GM23248 (cell line): ENCODE results near the gene PKD1L1. TPM values are rescaled to one million over a fixed set of nuclear protein-coding genes. Genes with fewer than 3 reads are reported as not detected.

Experiments used
- DNase-seq: peaks from one replicate; pipeline ENCODE4 v3.0.0-alpha.2; 2015
- H2AFZ ChIP-seq: fragments of 200-600 bp; sonication (generic); 2 replicates; pipeline ENCODE4 v1.6.1; 2016; ENCODE audit warnings: antibody characterized with exemption
- H3F3A ChIP-seq: fragments of 200-600 bp; sonication (generic); 2 replicates; pipeline ENCODE4 v1.6.1; 2016; ENCODE audit warnings: mild to moderate bottlenecking, antibody characterized with exemption, mixed run types; ENCODE audit not compliant: insufficient read depth
- H3K27ac ChIP-seq: fragments of 200-600 bp; sonication (generic); 2 replicates; pipeline ENCODE4 v1.5.1; 2016; ENCODE audit warnings: mild to moderate bottlenecking
- H3K27me3 ChIP-seq: fragments of 200-600 bp; sonication (generic); replicated peaks from 2 replicates; pipeline ENCODE4 v1.6.1; 2016; ENCODE audit warnings: mild to moderate bottlenecking; ENCODE audit not compliant: insufficient read depth
- H3K36me3 ChIP-seq: fragments of 200-600 bp; sonication (generic); 2 replicates; pipeline ENCODE4 v1.6.1; 2016; ENCODE audit warnings: low read depth, mild to moderate bottlenecking
- H3K4me1 ChIP-seq: fragments of 200-600 bp; sonication (generic); 2 replicates; pipeline ENCODE4 v1.6.1; 2016; ENCODE audit warnings: mild to moderate bottlenecking; ENCODE audit not compliant: insufficient read depth
- H3K4me2 ChIP-seq: fragments of 200-600 bp; sonication (generic); one replicate; pipeline ENCODE4 v1.6.1; 2016; ENCODE audit warnings: mild to moderate bottlenecking; ENCODE audit not compliant: unreplicated experiment
- H3K4me3 ChIP-seq: fragments of 200-600 bp; sonication (generic); 2 replicates; pipeline ENCODE4 v1.5.1; 2016; ENCODE audit warnings: mild to moderate bottlenecking
- H3K79me2 ChIP-seq: fragments of 200-600 bp; sonication (generic); 2 replicates; pipeline ENCODE4 v1.6.1; 2016; ENCODE audit warnings: mild to moderate bottlenecking; ENCODE audit not compliant: insufficient read depth
- H3K9ac ChIP-seq: fragments of 200-600 bp; sonication (generic); 2 replicates; pipeline ENCODE4 v1.6.1; 2016; ENCODE audit warnings: mild to moderate bottlenecking
- H3K9me2 ChIP-seq: fragments of 200-600 bp; sonication (generic); 2 replicates; pipeline ENCODE4 v1.6.1; 2016; ENCODE audit warnings: mixed run types, mild to moderate bottlenecking, moderate library complexity; ENCODE audit not compliant: insufficient read depth
- H3K9me3 ChIP-seq: fragments of 200-600 bp; sonication (generic); one replicate; pipeline ENCODE4 v1.6.1; 2017; ENCODE audit warnings: low read depth
- H4K20me1 ChIP-seq: fragments of 200-600 bp; sonication (generic); 2 replicates; pipeline ENCODE4 v1.6.0; 2016; ENCODE audit not compliant: insufficient read depth
- EZH2 ChIP-seq: fragments of 200-600 bp; sonication (generic); IDR thresholded peaks from 2 replicates; pipeline ENCODE4 v1.6.1; 2018; ENCODE audit warnings: antibody characterized with exemption, mild to moderate bottlenecking; ENCODE audit not compliant: insufficient read depth, poor library complexity, severe bottlenecking
- EZH2phosphoT487 ChIP-seq: fragments of 200-600 bp; sonication (generic); IDR thresholded peaks from 2 replicates; pipeline ENCODE4 v1.6.1; 2018; ENCODE audit warnings: antibody characterized with exemption, moderate library complexity, mild to moderate bottlenecking, low read depth; ENCODE audit not compliant: insufficient read depth
- WGBS, 2 experiments: methylation state at CpG; one replicate each; pipeline ENCODE4 v1.1.6; 2015 to 2017; ENCODE audit warnings: low lambda C conversion rate in 2 of 2, low coverage in 1 of 2; ENCODE audit errors: missing lambda C conversion rate in 2 of 2; 5-methylcytosine and 5-hydroxymethylcytosine counted together
- in situ Hi-C: fragments of 300-500 bp; cut with MboI; formaldehyde crosslinking; loops from 2 replicates; pipeline ENCODE4 v1.15.0; 2020
- polyA plus RNA-seq: library from polyadenylated mRNA; unstranded; fragments of >200 nt; fragmentation: Nextera tagmentation; extraction: Ambion mirVana; gene quantifications from 2 replicates; pipeline ENCODE4 v1.2.1, GENCODE V29; 2016
- total RNA-seq: library from RNA; depleted of rRNA; stranded (reverse); fragments of >200 nt; shearing (Covaris generic); gene quantifications from 2 replicates; pipeline ENCODE4 v1.2.3, GENCODE V29; 2014

The PKD1L1 gene
- total and polyA plus RNA-seq, 2 experiments from 2014 or later: 0.06 to 0.11 TPM

GRCh38 chr7:47766126-47766525, 182.1 kb downstream of the PKD1L1 start:
- peaks cover 21% of the 10 kb centered on the region for H3K4me1 ChIP-seq
- DNase-seq: no peak
- WGBS, 2 experiments: 96 to 97% methylated on average over 7 of the region's 7 CpGs
- H2AFZ ChIP-seq: no peak overlapping the region
- no peaks in the 10 kb centered on the region for H3K9me3 ChIP-seq
- H4K20me1 ChIP-seq: no peaks in the 10 kb centered on the region
- no peaks in the 10 kb centered on the region for H3K36me3 ChIP-seq
- no peaks in the 10 kb centered on the region for H3K27me3 ChIP-seq
- peaks cover 24% of the 10 kb centered on the region for H3F3A ChIP-seq
- no peak overlapping the region for H3K4me3 ChIP-seq
- H3K79me2 ChIP-seq: no peaks in the 10 kb centered on the region
- in situ Hi-C loops: no loop called here
- no peaks in the 10 kb centered on the region for H3K9me2 ChIP-seq
- no peak overlapping the region for H3K9ac ChIP-seq
- TF ChIP-seq EZH2: no peak
- TF ChIP-seq EZH2phosphoT487: no peak
- H3K27ac ChIP-seq: no peak overlapping the region
- no peak overlapping the region for H3K4me2 ChIP-seq

GRCh38 chr7:47765373-47765979, 182.8 kb downstream of the PKD1L1 start:
- Histone ChIP-seq H3K4me2 (no peak overlapping the region), H3K27me3 (no peaks in the 10 kb centered on the region), H3K9ac (no peak overlapping the region), H3K4me3 (no peak overlapping the region), H2AFZ (no peak overlapping the region), H3K4me1 (peaks cover 19% of the 10 kb centered on the region), H3K9me3 (no peaks in the 10 kb centered on the region), H3K36me3 (no peaks in the 10 kb centered on the region), H3K79me2 (no peaks in the 10 kb centered on the region), H4K20me1 (no peaks in the 10 kb centered on the region), H3K9me2 (no peaks in the 10 kb centered on the region), H3K27ac (no peak overlapping the region), H3F3A (peaks cover 21% of the 10 kb centered on the region)
- 98% methylated on average over 2 of the region's 2 CpGs for WGBS, 2 experiments
- no peak for DNase-seq
- in situ Hi-C loops: no loop called here
- TF ChIP-seq EZH2phosphoT487 (no peak), EZH2 (no peak)

GRCh38 chr7:47764746-47765145, 183.5 kb downstream of the PKD1L1 start:
- Histone ChIP-seq H3K27ac (no peak overlapping the region), H3K9ac (no peak overlapping the region), H3K79me2 (no peaks in the 10 kb centered on the region), H3K27me3 (no peaks in the 10 kb centered on the region), H3F3A (peaks cover 21% of the 10 kb centered on the region), H3K36me3 (no peaks in the 10 kb centered on the region), H3K9me2 (no peaks in the 10 kb centered on the region), H3K4me3 (no peak overlapping the region), H3K4me1 (peaks cover 19% of the 10 kb centered on the region), H4K20me1 (no peaks in the 10 kb centered on the region), H3K9me3 (no peaks in the 10 kb centered on the region), H3K4me2 (no peak overlapping the region), H2AFZ (no peak overlapping the region)
- TF ChIP-seq EZH2: no peak
- TF ChIP-seq EZH2phosphoT487: no peak
- no peak for DNase-seq
- WGBS, 2 experiments: 83 to 87% methylated on average over 5 of the region's 5 CpGs
- in situ Hi-C loops: no loop called here

- in situ Hi-C loops: no loop called here
- H3K9ac ChIP-seq: peak overlapping the region; percentile 58
Observed at GRCh38 chr7:47763063-47763974, 184.9 kb downstream of the PKD1L1 start.

More at GRCh38 chr7:47763063-47763974, 184.9 kb downstream of the PKD1L1 start:
- Histone ChIP-seq H3K9me3 (no peaks in the 10 kb centered on the region), H3K4me3 (peak overlapping the region; percentile 35), H3K27ac (peak overlapping the region; percentile 86), H3K9me2 (no peaks in the 10 kb centered on the region), H3K36me3 (no peaks in the 10 kb centered on the region), H2AFZ (0 out of 2 replicates have a peak overlapping the region, but pooled peaks have one; percentile 9), H3K4me1 (peaks cover 28% of the 10 kb centered on the region), H3K27me3 (no peaks in the 10 kb centered on the region), H3K79me2 (no peaks in the 10 kb centered on the region), H3K4me2 (peak overlapping the region; percentile 31), H3F3A (peaks cover 28% of the 10 kb centered on the region), H4K20me1 (no peaks in the 10 kb centered on the region)
- 7 to 12% methylated on average over 9 of the region's 9 CpGs for WGBS, 2 experiments
- no peak for TF ChIP-seq EZH2
- TF ChIP-seq EZH2phosphoT487: no peak
- DNase-seq: peak; percentile 82
